Measurements from ENCODE around the gene GOLGA6L4.
"Not testable (repeated sequence)": the region's sequence is repeated elsewhere in the genome, so short reads cannot be mapped to it uniquely, and the experiment has no call there.

Gene GOLGA6L4

GRCh38 chr15:84235573-84235972 is at the start of gene GOLGA6L4:
Gene GOLGA6L4, plus strand, starts transcription at chr15:84235773. Its CDS starts 62 bp downstream, at chr15:84235835.
- not testable (repeated sequence) for DNase-seq (ENCODE audit: low read depth)

GRCh38 chr15:84192982-84193381 is 42.6 kb upstream of the GOLGA6L4 start:
- not testable (repeated sequence) for DNase-seq (ENCODE audit: low read depth); H3K4me3 ChIP-seq (ENCODE audit: low read length)

More at GRCh38 chr15:84235573-84235972, at the start of gene GOLGA6L4:
- H3K4me3 ChIP-seq (ENCODE audit: low read length), result not testable (repeated sequence)

GRCh38 chr15:84195603-84196002 is 40.0 kb upstream of the GOLGA6L4 start:
- H3K4me3 ChIP-seq (ENCODE audit: low read length); DNase-seq (ENCODE audit: low read depth): not testable (repeated sequence)

- not testable (repeated sequence) for DNase-seq (ENCODE audit: low read depth); H3K4me3 ChIP-seq (ENCODE audit: low read length)
Measured at GRCh38 chr15:84196530-84197188, 38.9 kb upstream of the GOLGA6L4 start.

- DNase-seq (ENCODE audit: low read depth); H3K4me3 ChIP-seq (ENCODE audit: low read length): not testable (repeated sequence)
Measured at GRCh38 chr15:84199865-84200264, 35.7 kb upstream of the GOLGA6L4 start.

GRCh38 chr15:84246441-84246840 is 10.9 kb downstream of the GOLGA6L4 start:
- DNase-seq (ENCODE audit: low read depth); H3K4me3 ChIP-seq (ENCODE audit: low read length): not testable (repeated sequence)
